Adrenal gland (tissue), 5 donors: ENCODE measurements around the gene DGCR6L.
"Not testable (repeated sequence)": the region's sequence is repeated elsewhere in the genome, so short reads cannot be mapped to it uniquely, and the experiment has no call there.

Experiments used
- POLR2A ChIP-seq, 2 donors: fragments of 450-650 bp; IDR thresholded peaks; one replicate each; pipeline ENCODE4 v1.6.1; 2017; ENCODE audit warnings: antibody characterized with exemption in 2 of 2, mild to moderate bottlenecking in 2 of 2, moderate library complexity in 1 of 2
- TF ChIP-seq, protein P1 (sequence below), 6 experiments: fragments of 450-650 bp in 4 of 6; fragments of 200-600 bp in 2 of 6; sonication (generic) in 1 of 6; IDR thresholded peaks; 1 replicate in 5 of 6; 2 replicates in 1 of 6; pipeline versions ENCODE4 v1.5.1 to v1.8.0; 2016 to 2021; ENCODE audit warnings: antibody characterized with exemption in 6 of 6, mild to moderate bottlenecking in 2 of 6, moderate library complexity in 1 of 6
- donor health status: DM: no; HTN: no; CAD: no.

- TF ChIP-seq, protein P1, sequence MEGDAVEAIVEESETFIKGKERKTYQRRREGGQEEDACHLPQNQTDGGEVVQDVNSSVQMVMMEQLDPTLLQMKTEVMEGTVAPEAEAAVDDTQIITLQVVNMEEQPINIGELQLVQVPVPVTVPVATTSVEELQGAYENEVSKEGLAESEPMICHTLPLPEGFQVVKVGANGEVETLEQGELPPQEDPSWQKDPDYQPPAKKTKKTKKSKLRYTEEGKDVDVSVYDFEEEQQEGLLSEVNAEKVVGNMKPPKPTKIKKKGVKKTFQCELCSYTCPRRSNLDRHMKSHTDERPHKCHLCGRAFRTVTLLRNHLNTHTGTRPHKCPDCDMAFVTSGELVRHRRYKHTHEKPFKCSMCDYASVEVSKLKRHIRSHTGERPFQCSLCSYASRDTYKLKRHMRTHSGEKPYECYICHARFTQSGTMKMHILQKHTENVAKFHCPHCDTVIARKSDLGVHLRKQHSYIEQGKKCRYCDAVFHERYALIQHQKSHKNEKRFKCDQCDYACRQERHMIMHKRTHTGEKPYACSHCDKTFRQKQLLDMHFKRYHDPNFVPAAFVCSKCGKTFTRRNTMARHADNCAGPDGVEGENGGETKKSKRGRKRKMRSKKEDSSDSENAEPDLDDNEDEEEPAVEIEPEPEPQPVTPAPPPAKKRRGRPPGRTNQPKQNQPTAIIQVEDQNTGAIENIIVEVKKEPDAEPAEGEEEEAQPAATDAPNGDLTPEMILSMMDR (IDR thresholded peaks at IDR 0.05) = not testable (repeated sequence)
- not testable (repeated sequence) for TF ChIP-seq POLR2A (IDR thresholded peaks at IDR 0.05)
Measured at GRCh38 chr22:20270190-20271113, 49.4 kb downstream of the DGCR6L start.
